NCI-H2196 (cell line): ENCODE measurements around the gene MYO6.

Experiments
- DNase-seq: peaks from one replicate; lab custom pipeline; 2025; ENCODE audit not compliant: unreplicated experiment; lab: John Stamatoyannopoulos, UW

The MYO6 gene

GRCh38 chr6:75819776-75820487 is 70.9 kb downstream of the MYO6 start:
- no peak for DNase-seq

- DNase-seq: no peak
Observed at GRCh38 chr6:75824160-75824559, 75.1 kb downstream of the MYO6 start.

- no peak for DNase-seq
Observed at GRCh38 chr6:75827163-75827562, 78.1 kb downstream of the MYO6 start.

GRCh38 chr6:75830959-75831885 is 82.2 kb downstream of the MYO6 start:
- DNase-seq: no peak

- DNase-seq: no peak
Observed at GRCh38 chr6:75834447-75834846, 85.4 kb downstream of the MYO6 start.

GRCh38 chr6:75842191-75842590 is 93.2 kb downstream of the MYO6 start:
- no peak for DNase-seq

- no peak for DNase-seq
Observed at GRCh38 chr6:75842732-75843131, 93.7 kb downstream of the MYO6 start.

- DNase-seq: no peak
Observed at GRCh38 chr6:75843396-75843795, 94.4 kb downstream of the MYO6 start.

- DNase-seq: no peak
Observed at GRCh38 chr6:75848274-75848673, 99.2 kb downstream of the MYO6 start.

- no peak for DNase-seq
Observed at GRCh38 chr6:75849329-75850025, 100.4 kb downstream of the MYO6 start.

- no peak for DNase-seq
Observed at GRCh38 chr6:75850026-75850833, 101.2 kb downstream of the MYO6 start.

- no peak for DNase-seq
Observed at GRCh38 chr6:75852721-75853120, 103.7 kb downstream of the MYO6 start.

- DNase-seq: no peak
Observed at GRCh38 chr6:75853806-75854205, 104.8 kb downstream of the MYO6 start.

GRCh38 chr6:75855052-75855451 is 106.0 kb downstream of the MYO6 start:
- peak; percentile 53 for DNase-seq

GRCh38 chr6:75856902-75857301 is 107.9 kb downstream of the MYO6 start:
- no peak for DNase-seq

GRCh38 chr6:75863001-75863400 is 114.0 kb downstream of the MYO6 start:
- no peak for DNase-seq

GRCh38 chr6:75863784-75864183 is 114.7 kb downstream of the MYO6 start:
- no peak for DNase-seq

GRCh38 chr6:75864446-75864845 is 115.4 kb downstream of the MYO6 start:
- no peak for DNase-seq

GRCh38 chr6:75870389-75870788 is 121.3 kb downstream of the MYO6 start:
- no peak for DNase-seq

- no peak for DNase-seq
Observed at GRCh38 chr6:75874224-75874623, 125.2 kb downstream of the MYO6 start.

GRCh38 chr6:75876152-75876551 is 127.1 kb downstream of the MYO6 start:
- no peak for DNase-seq
